ENCODE data around the gene RCBTB1. TPM values are rescaled to one million over a fixed set of nuclear protein-coding genes. Genes with fewer than 3 reads are reported as not detected.

The RCBTB1 gene
- total RNA-seq, 1 experiment from 2014 or later: 16.8 TPM

DNA sequence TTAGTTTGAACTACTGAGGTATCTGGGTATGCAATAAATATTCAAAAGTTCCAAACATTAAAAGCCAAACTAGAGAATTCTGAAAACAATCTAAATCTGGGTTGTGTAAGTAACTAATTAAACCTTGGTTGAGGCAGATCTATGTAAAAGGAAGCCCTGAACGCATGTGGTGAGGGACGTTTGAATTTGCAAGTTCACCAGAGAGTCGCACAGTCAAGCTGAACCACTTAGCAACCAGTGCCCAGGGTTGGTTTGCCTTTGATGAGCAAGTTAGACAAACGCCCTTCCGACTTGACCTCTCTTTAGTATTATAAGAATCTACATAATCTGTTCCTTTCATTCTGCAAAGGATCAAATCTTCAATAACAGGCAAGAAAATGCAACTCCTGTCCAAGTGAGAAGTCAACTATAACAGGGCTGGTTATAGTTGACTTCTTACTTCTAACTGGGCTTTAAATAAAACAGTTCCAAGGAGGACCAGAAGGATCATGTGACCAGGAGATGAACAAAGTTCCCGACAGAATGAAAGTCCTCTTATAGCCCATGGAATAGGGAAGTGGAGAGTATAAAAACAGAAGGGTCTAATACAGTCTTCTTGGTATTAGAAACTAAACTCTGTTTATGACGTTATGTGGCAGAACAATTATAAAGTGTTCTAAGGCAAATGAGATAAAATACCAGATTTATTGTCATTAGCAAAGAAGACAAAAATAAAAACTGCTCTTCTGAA, 49.0 kb downstream of the RCBTB1 start:
- TF ChIP-seq CTCF (IDR thresholded peaks at IDR 0.05; ENCODE audit: unreplicated experiment): no peak
- Mint-ChIP-seq H3K9me3 (ENCODE audit: unreplicated experiment) (no peaks in the 10 kb centered on the region), H3K4me3 (ENCODE audit: unreplicated experiment) (no peak overlapping the region), H3K27me3 (ENCODE audit: insufficient read depth, unreplicated experiment) (no peaks in the 10 kb centered on the region), H3K27ac (ENCODE audit: low read depth, unreplicated experiment) (no peak overlapping the region), H3K36me3 (ENCODE audit: insufficient read depth, unreplicated experiment) (peaks cover 54% of the 10 kb centered on the region), H3K4me1 (ENCODE audit: insufficient read depth, unreplicated experiment) (no peaks in the 10 kb centered on the region)
- ChIA-PET CTCF (interaction anchor here (0.6 kb wide), 1 partner anchor 49 kb away, joined by 3 read pairs; no protein-coding TSS in a partner anchor), POLR2A (no interaction called here)
- no peak for DNase-seq (ENCODE audit: unreplicated experiment)
- intact Hi-C loops (cut with micrococcal nuclease): no loop called here
- no TSS peak for BruUV-seq (replicated peaks)

- no TSS peak for BruUV-seq (replicated peaks)
- Mint-ChIP-seq H3K27me3 (ENCODE audit: insufficient read depth, unreplicated experiment) (no peaks in the 10 kb centered on the region), H3K4me1 (ENCODE audit: insufficient read depth, unreplicated experiment) (no peaks in the 10 kb centered on the region), H3K4me3 (ENCODE audit: unreplicated experiment) (no peak overlapping the region), H3K9me3 (ENCODE audit: unreplicated experiment) (no peaks in the 10 kb centered on the region), H3K36me3 (ENCODE audit: insufficient read depth, unreplicated experiment) (peaks cover 34% of the 10 kb centered on the region), H3K27ac (ENCODE audit: low read depth, unreplicated experiment) (no peak overlapping the region)
- intact Hi-C loops (cut with micrococcal nuclease): no loop called here
- no peak for DNase-seq (ENCODE audit: unreplicated experiment)
- no peak for TF ChIP-seq CTCF (IDR thresholded peaks at IDR 0.05; ENCODE audit: unreplicated experiment)
- ChIA-PET POLR2A (no interaction called here), CTCF (no interaction called here)
Measured at GRCh38 chr13:49533591-49534269, 51.6 kb downstream of the RCBTB1 start.

DNA sequence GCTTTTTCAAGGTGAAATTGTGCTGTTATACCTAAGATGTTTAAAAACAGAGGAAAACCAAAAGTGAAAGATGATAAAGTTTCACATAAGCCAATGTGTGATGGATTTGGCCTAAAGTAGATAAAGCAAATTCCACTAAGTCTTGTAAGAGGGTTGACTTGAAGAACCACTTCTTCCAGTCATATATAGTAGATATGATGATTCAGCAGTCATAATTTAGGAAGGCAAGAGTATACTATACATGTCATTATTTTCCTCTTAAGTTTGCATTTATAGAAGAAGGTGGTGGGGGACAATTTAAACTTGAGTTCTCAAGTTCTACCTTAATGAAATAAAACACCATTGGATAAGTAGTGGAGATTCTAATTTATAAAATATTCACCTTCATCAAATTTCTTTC, 52.3 kb downstream of the RCBTB1 start:
- POLR2A ChIA-PET: interaction anchor here (0.7 kb wide), 1 partner anchor 10 kb away, joined by 3 read pairs; no protein-coding TSS in a partner anchor
- no peaks in the 10 kb centered on the region for H3K27me3 Mint-ChIP-seq (ENCODE audit: insufficient read depth, unreplicated experiment)
- no peak for TF ChIP-seq CTCF (IDR thresholded peaks at IDR 0.05; ENCODE audit: unreplicated experiment)
- BruUV-seq (replicated peaks): TSS peak; percentile 39
- no peaks in the 10 kb centered on the region for H3K9me3 Mint-ChIP-seq (ENCODE audit: unreplicated experiment)
- no peak overlapping the region for H3K27ac Mint-ChIP-seq (ENCODE audit: low read depth, unreplicated experiment)
- CTCF ChIA-PET: no interaction called here
- DNase-seq (ENCODE audit: unreplicated experiment): no peak
- intact Hi-C loops (cut with micrococcal nuclease): no loop called here
- H3K4me1 Mint-ChIP-seq (ENCODE audit: insufficient read depth, unreplicated experiment): no peaks in the 10 kb centered on the region
- peaks cover 37% of the 10 kb centered on the region for H3K36me3 Mint-ChIP-seq (ENCODE audit: insufficient read depth, unreplicated experiment)
- H3K4me3 Mint-ChIP-seq (ENCODE audit: unreplicated experiment): no peak overlapping the region

DNA sequence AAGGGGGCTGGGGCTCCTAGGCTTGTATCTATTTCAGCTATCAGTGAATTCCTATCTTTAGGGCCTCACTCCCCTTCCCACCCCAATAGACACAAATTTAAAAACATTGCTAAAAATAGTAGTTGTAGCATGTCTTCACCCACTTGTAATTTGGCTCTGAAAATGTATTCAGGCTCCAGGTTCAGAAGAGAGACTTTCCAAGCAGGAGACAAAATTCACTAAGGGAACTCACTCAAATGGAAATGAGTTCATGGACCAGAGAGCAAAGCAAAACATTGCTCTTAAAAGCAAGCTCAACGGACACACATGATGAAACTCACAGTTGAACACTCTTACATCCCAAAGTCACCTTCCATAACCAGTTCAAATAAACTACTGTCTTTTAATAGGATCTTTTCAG, 52.8 kb downstream of the RCBTB1 start:
- ChIA-PET CTCF (no interaction called here), POLR2A (interaction anchor here (0.7 kb wide), 1 partner anchor 10 kb away, joined by 3 read pairs; no protein-coding TSS in a partner anchor)
- Mint-ChIP-seq H3K27me3 (ENCODE audit: insufficient read depth, unreplicated experiment) (no peaks in the 10 kb centered on the region), H3K36me3 (ENCODE audit: insufficient read depth, unreplicated experiment) (peaks cover 33% of the 10 kb centered on the region), H3K4me1 (ENCODE audit: insufficient read depth, unreplicated experiment) (no peaks in the 10 kb centered on the region), H3K4me3 (ENCODE audit: unreplicated experiment) (no peak overlapping the region), H3K9me3 (ENCODE audit: unreplicated experiment) (no peaks in the 10 kb centered on the region), H3K27ac (ENCODE audit: low read depth, unreplicated experiment) (no peak overlapping the region)
- intact Hi-C loops (cut with micrococcal nuclease): no loop called here
- no TSS peak for BruUV-seq (replicated peaks)
- DNase-seq (ENCODE audit: unreplicated experiment): no peak
- no peak for TF ChIP-seq CTCF (IDR thresholded peaks at IDR 0.05; ENCODE audit: unreplicated experiment)
